H54 (cell line): ENCODE measurements around the gene ANKRD50.

Experiments used
- DNase-seq: peaks from one replicate; pipeline ENCODE4 v3.0.0; 2011; ENCODE audit warnings: low spot score, mixed read lengths; ENCODE audit not compliant: insufficient read length
- FAIRE-seq: peaks from 3 replicates; lab custom pipeline; 2011; peaks lifted over from hg19 to GRCh38; lab: Jason Lieb, UNC
- POLR2A ChIP-seq: IDR thresholded peaks from 2 replicates; pipeline ENCODE4 v1.6.1; 2011; ENCODE audit warnings: low read depth, mild to moderate bottlenecking, low read length

Gene ANKRD50, protein sequence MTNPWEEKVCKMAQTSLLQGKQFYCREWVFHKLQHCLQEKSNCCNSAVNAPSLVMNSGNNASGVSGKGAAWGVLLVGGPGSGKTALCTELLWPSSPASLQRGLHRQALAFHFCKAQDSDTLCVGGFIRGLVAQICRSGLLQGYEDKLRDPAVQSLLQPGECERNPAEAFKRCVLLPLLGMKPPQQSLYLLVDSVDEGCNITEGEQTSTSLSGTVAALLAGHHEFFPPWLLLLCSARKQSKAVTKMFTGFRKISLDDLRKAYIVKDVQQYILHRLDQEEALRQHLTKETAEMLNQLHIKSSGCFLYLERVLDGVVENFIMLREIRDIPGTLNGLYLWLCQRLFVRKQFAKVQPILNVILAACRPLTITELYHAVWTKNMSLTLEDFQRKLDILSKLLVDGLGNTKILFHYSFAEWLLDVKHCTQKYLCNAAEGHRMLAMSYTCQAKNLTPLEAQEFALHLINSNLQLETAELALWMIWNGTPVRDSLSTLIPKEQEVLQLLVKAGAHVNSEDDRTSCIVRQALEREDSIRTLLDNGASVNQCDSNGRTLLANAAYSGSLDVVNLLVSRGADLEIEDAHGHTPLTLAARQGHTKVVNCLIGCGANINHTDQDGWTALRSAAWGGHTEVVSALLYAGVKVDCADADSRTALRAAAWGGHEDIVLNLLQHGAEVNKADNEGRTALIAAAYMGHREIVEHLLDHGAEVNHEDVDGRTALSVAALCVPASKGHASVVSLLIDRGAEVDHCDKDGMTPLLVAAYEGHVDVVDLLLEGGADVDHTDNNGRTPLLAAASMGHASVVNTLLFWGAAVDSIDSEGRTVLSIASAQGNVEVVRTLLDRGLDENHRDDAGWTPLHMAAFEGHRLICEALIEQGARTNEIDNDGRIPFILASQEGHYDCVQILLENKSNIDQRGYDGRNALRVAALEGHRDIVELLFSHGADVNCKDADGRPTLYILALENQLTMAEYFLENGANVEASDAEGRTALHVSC (N-terminal part only)

DNA sequence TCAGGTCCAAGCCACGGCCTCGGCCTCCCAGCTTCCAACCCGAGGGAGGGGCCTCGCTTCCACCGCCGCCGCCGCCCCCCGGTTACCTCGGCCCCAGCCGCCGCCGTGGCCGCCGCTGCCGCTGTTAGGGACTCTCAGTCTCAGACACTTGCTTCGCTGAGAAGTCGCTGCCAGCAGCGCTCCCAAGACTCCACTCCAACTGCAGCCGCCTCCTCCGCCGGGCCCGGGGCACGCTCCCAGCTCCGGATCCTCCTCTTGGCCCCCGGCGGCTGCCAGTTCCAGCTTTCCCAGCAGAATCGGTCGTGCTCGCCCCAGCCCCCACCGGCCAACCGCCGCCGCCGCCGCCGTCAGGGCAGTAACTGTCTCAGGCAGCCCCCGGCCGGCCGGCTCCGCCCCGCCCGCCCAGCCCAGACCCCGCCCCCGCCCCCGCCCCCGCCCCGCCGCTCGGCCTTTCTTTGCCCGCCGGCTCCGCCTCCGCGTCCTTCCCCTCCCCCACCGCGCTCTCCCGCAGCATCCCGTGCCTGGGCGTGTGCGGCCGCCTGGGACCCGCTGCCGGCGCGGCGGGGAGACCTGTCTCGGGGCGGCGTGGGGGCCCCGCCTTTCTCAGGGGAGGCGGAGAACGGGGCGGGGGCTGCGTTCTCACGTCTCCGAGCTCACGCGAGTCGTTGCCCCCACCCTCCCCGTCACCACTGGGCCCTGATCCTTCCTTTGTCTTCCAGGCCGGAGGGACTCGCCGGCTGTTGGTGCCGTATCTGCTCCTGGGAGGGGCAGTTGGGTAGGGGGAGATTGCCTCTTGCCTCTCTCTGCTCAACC lies at the start of gene ANKRD50:
Gene ANKRD50 (minus strand): TSS at position 361 of the 813 bp plus-strand sequence. CDS start 2,221 bp downstream, outside the sequence.
- peak; percentile 76 for TF ChIP-seq POLR2A
- FAIRE-seq (peak; percentile 45), DNase-seq (peak; percentile 64)

GRCh38 chr4:124757126-124757525 lies 44.6 kb upstream of the ANKRD50 start:
- TF ChIP-seq POLR2A: no peak
- FAIRE-seq: no peak
- DNase-seq: no peak

DNA sequence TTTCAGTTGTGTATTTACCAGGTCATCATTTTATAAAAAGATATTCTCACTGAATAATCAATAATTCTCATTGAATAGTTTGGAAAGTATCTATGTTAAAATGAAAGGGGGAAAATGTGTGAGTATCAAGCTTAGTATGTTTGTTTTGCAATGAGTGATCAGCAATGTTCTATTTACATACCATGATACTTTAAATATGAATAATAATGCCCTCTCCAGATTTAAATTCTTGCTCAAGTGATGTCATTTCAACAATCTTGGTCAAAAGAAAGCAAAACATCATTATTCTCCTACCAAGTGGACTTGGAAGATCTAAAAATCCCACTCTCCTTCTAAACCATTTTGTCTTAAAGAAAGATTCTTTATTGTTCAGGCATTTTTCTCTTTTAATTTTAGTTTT lies 42.1 kb upstream of the ANKRD50 start:
- FAIRE-seq (no peak), DNase-seq (no peak)
- TF ChIP-seq POLR2A: no peak

DNA sequence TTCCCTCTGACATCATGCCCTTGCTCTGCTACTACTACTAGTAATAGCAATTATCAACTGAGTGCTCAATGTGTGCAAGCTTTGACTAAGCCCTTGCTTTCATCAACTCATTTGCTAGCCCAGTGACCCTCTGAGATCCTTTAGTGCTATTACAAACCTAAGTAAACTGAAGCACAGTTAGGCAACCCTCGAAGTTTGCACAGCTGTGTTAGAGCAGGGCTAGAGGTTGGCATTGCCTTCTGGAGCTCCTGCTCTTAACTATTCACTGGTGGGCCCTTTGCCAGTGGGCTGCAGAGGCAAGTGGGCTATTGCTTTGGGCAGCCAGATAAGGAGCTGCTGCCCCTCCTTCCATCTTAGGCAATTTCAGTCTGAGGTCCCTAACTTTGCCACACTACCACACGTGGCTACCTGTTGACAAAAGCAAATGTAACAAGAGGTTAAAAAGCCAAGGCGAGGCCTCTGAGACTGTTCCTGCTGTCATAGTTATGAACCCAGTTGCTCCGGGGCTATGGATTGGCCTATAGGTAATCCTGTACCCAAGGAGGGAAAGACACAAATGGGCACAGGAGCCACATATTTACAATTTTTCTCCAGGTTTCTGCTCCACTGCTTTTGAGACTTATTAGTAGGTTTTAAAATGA lies 41.5 kb upstream of the ANKRD50 start:
- TF ChIP-seq POLR2A: no peak
- no peak for FAIRE-seq
- DNase-seq: no peak

DNA sequence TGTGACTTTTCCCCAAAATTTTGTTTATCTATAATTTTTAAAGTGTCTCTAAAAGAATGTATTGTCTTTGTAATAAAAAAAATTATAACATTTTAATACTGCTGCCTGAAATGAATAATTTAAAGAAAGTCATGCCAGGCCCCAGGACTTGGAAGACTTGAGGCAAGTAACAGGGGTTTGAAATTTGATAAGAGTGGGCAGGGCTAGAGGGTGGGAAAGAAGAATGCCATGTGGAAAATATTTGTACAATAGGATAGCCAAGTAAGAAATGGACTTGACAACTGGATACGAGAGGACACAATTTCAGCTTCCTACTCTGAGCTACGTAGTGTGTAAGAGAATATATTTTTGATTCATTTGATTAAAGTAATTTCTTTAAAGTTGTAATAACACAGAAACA lies 36.9 kb upstream of the ANKRD50 start:
- DNase-seq: no peak
- no peak for TF ChIP-seq POLR2A
- no peak for FAIRE-seq

DNA sequence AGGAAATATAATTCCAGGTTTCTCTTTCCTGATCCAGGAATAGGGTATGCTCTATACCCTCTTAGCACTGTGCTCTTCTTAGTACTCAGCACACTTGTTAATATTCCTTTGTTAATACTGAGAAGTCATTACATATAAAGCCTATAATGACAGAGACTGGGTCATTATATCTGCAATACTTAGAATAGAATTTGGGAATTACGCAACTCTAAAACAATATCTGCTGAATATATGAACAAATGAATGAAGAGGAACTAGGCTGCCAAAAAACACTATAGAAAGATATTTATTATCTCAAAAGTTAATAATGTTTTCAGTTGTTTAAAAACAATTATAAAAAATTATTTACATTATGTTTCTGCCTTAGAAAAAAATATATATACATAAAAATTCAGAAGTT lies 36.4 kb upstream of the ANKRD50 start:
- no peak for FAIRE-seq
- no peak for TF ChIP-seq POLR2A
- DNase-seq: no peak

DNA sequence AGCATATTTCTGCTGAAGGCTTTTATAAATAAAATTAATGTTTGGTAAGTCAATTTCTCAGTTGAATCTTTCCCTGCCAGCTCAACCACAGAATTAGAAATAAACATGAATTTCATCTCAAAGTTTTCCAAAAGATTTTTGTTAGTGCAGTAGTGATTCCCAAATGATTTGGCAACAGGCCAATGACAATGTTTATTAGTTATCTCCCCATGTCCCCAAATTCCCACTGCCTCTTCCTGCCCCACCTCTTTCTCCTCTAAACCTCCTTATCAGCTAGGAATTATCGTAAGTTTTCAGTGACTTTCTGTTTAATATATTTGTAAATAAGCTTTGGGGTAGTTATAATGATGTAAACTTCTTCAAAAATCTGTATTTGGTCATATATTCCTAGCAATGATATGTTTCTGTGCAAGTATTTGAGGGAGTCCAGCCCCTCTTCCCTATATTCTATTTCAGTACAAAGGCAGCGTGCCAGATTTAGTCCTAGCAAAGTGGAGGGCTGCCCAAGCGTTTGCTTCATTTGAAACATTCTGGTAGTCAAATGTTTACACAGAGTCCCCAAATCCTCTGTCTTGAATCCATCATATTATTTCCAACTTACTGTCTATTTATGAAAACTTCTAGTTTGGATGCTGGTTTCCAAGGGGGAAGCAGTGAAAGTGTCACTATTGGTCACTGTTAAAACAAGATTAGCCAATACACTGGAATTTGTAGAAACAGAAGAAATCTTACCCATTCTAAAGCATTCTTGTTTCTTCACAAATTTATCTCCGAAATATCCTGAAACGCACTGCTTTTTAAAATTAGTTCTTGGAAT lies 33.7 kb upstream of the ANKRD50 start:
- no peak for DNase-seq
- FAIRE-seq: no peak
- no peak for TF ChIP-seq POLR2A

GRCh38 chr4:124743711-124744110 lies 31.2 kb upstream of the ANKRD50 start:
- no peak for FAIRE-seq
- no peak for TF ChIP-seq POLR2A
- DNase-seq: no peak

DNA sequence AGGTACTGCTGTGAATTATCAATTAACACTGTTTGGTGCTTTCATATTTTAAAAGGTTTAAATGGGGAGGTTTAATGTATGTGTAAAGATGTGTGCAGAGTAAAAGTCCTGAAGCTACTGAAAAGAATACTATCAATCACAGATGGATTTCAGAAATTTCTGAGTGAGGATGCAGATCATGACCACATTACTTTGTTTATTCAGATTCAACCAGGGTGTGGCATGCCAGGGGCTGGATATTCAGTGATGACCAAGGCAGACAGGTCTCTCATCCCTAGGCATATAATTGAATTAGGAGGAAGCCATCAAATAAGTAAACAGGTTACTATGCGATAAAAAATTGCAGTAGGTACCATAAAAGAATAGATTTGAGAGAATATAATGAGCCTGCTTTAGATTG lies 28.0 kb upstream of the ANKRD50 start:
- no peak for TF ChIP-seq POLR2A
- DNase-seq (no peak), FAIRE-seq (no peak)

DNA sequence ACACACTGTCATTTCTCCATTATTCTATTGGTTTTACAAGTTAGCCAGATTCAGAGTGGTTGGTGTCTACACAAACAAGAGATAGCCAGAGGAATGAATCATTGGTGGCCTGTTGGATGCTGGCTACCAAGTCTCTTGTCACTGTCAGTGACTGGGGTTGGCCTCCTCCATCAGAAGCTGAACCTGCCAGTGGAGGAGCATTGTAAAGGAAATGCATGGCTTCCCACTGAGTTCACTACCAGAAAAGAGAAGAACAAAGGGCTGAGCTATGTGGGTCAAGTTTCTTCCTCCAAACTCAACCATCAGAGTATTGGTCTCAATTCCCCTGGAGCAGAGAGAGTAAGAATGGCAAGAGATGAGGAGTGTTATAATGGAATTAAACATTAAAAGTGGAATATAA lies 26.5 kb upstream of the ANKRD50 start:
- no peak for FAIRE-seq
- DNase-seq: no peak
- TF ChIP-seq POLR2A: no peak

DNA sequence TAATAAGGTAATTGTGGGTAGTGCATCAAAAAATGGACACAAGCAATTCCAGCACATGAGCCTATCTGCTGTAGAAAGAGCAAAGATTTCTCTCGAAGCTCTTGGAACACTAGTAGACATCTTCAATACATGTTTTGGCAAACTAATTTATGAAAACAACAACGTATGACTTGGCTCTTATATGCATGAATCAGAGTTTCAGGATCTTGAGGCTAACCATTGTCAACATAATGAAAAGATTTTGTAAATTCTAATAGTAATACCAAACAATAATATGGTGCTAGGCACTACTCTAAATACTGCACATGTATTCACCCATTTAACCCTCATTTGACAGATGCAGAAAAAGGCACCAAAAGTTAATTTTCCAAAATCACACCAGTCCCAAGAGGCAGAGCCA lies 25.1 kb upstream of the ANKRD50 start:
- FAIRE-seq: no peak
- no peak for TF ChIP-seq POLR2A

GRCh38 chr4:124736526-124736925 lies 24.0 kb upstream of the ANKRD50 start:
- no peak for TF ChIP-seq POLR2A
- no peak for FAIRE-seq
- DNase-seq: no peak

More for the DNA sequence above, 25.1 kb upstream of the ANKRD50 start:
- DNase-seq: no peak
